ENCODE data around the gene MLYCD.

MLYCD gene

DNA sequence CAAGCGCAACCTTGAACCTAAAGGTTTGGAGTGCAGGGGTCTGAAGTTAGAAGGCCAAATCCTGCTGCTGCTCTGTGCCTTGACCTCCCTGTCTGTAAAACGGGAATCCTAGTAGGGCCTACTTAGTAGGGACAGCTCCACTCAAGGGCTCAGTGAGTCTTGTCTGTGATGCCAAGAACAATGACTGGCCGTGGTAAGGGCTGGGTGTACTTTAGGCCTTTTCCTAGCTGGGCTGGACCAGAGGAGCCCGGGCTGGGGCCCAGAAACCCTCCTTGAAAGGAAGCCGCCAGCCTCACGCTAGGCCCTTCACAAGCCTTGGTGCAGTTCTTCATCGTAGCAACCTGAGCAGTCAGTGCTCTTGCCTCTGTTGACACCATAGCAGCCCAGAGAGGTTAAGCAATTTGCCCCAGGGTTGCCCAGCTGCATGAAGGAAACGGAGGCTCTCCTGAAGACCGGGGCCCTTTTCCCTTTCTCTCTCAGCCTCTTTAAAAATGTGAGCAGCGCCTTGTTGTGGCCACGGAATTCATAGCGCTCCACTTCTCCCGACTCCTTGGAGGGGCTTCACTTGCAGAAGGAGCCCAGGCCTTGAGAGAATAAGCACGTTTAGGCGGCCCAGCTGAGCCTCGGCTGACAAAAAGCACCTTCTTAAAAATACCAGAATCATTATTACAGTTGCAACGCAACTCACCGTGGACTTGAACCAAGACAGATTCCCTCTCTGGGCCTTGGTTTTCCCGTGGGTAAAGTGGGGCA lies 73.5 kb downstream of the MLYCD start:
- DNase-seq, result no peak

DNA sequence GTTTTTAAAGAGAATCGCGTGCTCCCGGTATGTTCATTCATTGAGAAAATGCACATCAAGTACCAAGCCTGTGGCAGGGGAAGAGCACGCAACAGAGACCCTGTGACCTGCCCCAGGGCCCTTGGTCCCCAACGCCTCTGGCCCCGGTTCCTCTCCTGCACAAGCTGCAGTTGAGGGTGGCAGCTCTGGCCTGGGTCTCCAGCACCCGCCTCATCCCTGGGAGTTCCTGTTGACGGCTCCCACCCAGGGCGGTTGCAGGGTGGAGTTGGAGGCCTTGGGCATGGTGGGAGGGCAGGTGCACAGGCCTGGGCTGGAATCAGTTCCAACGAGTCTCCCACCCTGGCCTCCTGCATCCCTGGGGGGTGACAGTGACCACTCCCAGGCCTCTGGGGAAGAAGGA lies 74.2 kb downstream of the MLYCD start:
- no peak for DNase-seq

DNA sequence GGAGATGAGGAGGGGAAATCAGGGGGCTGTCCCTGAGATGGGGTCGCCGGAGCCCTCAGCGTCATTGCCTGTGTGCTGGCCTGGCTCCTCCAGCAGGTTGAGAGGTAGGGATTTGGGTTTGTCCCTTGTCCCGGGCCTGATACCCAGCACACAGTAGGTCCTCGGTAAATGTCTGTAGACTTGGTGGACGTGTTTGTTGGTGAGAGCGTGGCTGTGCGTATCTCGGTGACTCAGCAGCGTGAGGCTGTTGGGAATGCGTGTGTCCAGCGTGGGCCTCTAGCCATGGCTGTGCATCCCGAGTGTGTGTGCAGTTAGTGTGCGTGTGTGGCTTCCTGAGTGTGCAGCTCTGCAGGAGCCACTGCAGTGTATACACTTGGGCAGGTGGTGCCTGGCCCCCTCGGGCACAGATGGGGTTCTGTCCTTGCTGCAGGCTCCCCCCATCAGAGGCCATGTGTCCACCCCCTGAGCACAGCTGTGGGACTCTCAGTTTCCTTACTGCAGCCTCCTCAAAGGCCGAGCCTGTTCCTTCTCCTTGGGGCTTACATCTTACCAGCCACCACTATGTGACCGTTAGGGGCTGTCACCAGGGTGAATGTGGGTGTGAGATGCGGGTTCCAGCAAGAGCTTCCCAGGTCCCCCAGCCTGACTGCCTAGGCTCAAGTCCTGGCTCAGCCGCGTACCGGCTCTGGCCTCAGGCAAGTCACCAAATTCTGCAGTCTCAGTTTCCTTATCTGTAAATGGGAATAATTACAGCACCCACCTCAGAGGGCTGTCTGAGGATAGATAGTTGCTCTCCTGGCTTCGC lies 74.9 kb downstream of the MLYCD start:
- no peak for DNase-seq

DNA sequence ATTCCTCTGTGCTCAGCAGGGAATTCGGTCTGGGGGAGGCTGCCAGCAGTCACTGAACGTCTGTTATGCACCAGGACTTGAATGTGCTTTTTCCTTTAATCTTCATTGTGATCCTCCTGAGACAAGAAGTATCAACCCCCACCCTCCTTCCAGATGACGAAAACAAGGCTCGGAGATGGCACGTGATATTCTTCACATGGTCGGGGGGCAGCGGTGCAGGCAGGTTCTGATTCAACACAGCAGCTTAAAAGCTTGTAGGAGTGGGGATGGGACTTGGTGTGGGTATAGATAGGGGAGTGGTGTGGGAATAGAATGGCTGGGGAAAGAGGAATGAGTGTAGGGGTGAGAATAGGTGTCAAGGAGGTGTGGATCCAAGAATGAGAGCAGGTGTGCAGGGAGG lies 75.6 kb downstream of the MLYCD start:
- DNase-seq, result no peak

DNA sequence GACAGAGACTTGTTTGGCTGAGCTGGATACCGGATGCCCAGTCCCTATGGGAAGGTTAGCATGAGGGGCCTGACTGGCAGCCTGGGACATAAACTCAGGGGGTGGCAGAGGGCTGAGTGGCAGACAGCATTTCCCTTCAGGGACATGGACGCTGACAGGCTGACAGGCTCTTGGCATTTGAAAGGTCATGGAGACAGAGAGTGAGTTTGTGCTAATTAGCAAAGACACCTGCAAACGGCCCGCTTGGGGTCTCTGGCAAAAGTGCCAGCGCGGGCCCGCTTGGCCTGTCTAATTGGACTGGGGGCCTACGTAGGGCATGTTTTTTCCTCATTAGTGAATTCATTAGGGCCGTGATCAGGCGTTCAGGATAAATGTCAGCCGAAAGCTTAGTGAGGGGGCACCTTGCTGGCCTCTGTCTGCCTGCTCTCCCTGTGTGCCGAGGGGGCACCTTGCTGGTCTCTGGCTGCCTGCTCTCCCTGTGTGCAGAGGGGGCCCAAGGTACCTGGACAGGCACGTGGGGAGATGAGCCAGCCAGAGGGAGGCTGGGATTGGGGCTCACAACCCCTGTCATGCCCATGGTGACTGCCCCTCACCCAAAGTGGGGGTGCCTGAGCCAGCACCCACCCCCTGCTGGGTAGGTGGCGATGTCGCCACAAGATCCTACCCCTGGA lies 76.8 kb downstream of the MLYCD start:
- DNase-seq, result no peak

All from DMS79 treated with DMSO at 0.1 percent for 48 hours (cell line).